HG03354 (cell line): ENCODE results near the gene IL21R.
"Not testable (repeated sequence)": the region's sequence is repeated elsewhere in the genome, so short reads cannot be mapped to it uniquely, and the experiment has no call there.

Experiments
- ATAC-seq: cut with Tn5 transposase; IDR thresholded peaks from one replicate; pipeline ENCODE4 v1.9.1; 2021; ENCODE audit warnings: mild to moderate bottlenecking; ENCODE audit not compliant: unreplicated experiment, poor library complexity, severe bottlenecking

IL21R gene

DNA sequence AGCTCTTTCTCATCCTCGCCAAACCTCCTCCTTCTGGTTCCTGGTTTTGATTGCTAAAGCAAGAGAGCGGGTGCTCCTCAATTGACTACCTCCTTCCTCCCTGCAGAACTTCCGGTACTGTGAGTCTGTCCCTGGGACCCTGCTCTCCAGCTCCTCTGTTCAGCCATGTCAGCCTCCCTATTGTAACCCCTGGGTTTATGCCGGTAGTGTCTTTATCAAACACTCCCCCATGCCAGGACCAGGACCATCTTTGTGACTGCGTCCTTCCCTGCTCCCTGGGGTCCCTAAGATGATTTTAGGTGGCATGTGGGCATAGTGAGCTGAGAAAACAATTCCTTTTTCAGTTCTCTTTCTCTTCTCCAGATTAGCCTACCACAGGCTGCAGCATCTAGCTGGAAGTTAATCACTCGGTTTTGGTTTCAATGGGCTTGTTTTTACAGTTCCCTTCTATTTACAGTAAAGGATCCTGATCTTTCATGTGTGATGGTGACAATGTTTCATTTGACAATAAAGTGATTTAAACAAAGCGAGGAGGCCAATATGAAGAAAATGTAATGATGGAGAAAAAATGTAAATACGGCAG lies 27.7 kb upstream of the IL21R start:
- ATAC-seq = peak; percentile 29

DNA sequence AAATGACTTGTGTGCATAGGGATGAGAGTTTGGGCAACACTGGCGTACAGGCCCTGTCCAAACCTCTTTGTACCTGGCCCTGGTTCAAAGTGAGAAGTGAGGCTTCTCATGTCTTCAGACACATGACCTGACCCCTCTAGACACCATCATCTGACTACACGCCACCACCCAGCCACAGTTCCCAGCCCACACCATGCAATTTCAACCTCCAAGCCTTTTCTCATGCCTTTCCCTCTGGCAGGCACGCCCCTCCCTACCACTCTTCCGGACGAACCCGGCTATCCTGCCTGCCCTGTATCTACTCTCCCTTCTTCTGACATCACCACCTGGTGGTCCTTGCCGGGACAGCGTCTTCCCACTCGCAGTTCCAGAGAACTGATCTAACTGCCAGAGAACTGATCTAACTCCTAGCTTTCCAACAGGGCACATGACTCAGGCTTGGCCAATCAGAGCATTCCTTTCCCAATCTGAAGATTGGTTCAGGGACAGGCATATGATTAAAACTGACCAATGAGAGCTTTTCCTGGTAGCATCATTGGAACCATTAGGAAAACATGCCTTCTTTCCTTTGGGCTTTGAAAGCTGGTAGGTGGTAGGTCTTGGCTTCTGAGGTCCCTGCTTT lies 27.1 kb upstream of the IL21R start:
- peak; percentile 49 for ATAC-seq

DNA sequence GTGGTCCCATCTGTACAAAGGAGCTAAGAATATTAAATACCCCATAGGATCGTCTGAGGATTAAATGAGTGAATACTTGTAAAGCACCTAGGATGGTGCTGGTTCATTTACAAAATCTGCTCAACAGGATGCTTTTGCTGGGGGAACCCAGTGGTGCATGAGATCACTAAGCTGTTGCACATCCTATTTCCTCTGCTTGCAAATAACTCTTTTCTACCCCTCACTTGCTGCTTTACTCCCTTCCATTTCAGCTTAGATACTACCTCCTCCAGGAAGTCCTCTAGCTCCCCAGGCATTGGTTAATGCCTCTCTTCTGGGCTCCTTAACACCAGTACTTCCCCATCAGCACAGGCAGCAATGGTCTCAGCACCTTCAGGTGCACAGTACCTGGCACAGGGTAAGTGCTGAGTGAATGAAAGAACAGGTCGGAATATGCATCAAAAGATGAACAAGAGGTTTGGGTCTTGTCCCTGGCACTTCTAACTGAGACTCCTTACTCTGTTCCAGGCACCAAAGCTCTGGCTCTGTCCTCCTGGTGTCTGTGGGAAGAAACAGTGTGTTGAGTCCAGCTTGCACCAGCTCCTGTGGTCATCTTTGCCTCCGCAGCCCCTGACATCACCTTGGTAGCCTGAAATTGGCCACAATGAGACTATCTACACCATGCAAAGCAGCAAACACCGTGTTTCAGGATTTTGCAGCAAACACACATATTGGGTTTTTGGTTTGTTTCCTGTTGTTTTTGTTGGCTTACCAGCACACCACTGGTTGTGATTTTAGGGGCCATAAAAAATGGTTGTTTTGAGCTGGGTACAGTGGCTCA lies 24.1 kb upstream of the IL21R start:
- peak; percentile 28 for ATAC-seq

DNA sequence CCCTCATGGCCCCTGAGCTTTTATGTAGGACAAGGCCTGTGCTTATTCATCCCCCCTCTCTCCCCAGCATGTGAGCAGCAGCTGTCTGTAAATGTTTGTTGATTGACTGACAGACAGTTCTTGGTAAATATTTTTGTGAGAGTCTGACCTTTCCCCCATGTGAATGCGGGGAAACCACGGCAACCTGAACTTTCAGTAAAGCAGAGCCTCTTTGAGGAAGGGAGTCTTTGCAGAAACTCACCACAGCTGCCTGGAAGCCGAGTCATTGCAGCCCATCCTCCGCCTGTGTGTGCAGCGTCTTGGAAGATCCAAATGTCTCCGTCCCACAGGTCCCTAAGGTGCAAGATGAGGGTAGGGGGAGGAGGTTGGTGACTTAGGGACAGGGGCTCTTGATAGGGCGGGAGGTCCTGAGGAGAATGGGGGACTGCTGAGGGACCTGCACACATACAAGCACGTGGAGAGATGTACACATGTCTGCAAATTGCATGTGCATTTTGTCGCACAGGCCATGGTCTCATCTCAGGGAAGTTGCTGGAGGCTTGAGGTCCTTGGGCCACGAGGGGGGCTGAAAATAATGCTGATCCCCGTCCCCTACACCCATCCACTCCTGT lies 23.0 kb upstream of the IL21R start:
- ATAC-seq = no peak

DNA sequence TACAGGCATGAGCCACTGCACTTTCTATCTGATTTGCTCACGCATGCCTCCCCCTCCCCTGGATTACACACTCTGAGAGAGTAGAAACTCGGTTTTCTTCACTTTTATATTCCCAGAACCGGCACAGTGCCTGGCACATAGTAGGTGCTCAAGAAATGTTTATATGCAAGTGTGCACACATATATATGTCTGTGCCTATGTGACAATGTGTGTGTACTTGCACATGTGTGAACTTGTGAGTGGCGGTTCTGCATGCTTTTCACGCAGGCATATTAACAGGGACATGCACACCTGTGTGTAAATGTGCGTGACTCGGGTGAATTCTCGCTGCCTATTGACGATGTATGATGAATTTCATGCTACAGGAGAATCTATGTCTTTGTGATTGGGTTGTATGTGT lies 22.1 kb upstream of the IL21R start:
- ATAC-seq = no peak

DNA sequence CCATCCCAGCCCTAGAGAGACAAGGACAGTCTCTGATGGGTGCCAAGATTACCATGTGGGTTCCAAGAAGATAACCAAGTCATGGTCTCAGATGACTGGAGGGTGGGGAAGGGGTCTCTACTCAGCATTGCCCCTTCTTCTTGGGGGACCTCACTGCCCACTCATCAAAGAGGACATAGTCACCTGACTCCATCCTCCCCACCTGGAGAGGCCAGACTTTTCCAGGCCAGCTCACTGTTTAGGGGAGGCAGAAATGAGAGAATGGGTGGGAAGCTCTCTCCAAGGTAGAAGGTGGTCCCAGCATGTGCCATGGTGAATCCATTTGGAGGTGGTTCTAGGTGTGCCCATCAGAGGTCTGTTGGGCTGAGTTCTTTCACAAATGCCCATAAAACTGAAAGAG lies 20.7 kb upstream of the IL21R start:
- ATAC-seq = no peak

DNA sequence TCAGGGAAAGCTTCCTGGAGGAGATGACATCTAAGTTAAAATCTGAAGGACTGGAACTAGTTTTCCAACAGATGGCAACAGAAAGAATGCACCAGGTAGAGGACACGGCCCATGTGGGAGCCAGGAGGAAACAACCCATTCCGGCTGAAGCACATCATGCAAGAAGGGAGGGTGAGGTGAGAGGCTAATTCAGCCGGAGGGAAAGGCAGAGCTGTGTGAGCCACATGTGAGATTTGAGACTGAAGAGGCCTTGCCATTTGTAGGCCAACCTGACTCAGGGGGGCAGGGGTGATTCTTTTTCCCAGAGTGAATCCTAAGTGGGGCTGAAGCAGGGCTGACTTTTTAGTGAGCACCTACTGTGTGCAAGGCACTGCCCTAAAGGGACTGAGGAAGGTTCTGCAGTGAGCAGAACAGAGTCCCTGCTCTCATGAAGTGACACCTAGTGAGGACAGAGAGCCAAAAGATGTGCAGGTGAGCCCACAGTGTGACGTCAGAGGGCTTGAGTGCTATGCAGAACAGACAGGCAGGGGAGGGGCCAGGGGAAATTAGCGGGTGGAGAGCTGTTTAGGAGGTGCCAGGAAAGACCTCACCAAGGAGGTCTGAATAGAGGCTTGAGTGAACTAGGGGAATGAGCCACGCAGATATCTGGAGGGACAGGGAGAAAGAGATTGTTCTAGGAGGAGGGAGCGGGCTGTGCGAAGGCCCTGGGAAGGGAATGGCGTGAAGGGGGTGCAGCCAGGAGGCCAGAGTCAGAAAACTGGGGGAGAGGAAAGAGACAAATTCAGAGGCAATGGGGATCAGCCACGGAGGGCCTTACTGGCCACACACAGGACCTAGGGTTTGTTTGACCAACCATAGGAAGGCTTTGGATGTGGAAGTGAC lies 19.8 kb upstream of the IL21R start:
- no peak for ATAC-seq

DNA sequence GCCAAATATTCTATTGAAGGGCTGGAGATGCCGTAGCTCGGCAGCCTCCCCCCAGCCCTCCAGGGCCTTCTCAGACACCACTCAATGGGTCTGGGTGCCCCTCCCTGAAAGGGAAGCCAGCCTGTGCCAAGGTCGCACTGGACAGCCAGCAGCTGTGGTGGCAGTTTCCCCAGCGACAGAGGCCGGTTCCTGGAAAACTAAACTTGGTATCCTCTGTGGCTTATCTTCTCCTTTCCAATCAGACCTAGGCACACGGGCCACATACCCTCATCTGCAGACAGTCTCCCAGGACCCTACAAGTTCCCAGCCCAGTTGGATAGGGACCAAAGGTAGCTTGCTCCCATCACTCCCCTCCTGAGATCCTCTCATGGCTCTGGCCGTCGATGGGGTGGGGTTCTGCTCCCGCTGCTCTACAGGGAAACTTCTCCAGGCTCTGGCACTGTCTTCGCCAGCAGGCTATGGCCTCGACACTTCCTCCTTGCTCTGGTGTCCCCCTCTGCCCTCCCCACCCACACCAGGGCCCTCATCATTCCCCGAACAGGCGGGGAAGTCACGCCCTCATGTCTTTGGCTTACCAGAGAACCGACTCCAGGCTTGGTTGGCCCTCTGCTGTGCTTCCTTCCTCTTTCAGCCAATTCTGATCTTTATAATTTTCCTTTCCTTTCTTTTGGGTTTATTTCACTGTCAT lies 18.3 kb upstream of the IL21R start:
- no peak for ATAC-seq

DNA sequence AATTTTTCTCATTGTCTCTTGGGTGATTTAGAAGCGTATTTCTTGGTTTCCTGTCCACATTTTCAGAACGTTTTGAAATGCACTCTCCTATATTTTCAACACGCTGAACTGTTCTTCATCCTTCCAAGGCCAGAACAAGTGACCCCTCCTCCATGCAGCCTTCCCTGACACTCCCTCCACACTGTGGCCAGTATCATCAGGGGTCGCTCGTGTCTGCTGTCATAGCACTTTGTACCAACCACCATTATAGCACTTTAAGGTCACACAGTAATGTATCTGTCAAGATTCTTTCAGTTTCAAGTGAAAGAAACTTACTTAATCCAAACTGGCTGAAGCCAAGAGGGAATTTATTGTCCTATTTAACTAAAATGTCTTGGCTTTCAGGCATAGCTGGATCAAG lies 17.5 kb upstream of the IL21R start:
- no peak for ATAC-seq

DNA sequence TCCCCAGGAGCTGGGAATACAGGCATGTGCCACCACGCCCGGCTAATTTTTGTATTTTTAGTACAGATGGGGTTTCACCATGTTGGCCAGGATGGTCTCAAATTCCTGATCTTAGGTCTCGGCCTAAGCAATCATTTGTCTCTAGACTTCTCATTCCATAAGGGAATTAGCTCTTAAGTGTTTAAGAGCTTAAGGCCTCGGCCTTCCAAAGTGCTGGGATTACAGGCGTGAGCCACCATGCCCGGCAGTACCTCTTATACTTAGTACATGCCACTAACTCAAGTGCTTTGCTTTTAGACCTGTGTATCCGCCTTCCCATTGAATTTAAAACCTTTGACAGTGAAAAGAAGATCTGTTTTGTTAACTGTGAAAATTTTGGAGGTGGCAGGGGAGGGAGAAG lies 16.6 kb upstream of the IL21R start:
- ATAC-seq = no peak

DNA sequence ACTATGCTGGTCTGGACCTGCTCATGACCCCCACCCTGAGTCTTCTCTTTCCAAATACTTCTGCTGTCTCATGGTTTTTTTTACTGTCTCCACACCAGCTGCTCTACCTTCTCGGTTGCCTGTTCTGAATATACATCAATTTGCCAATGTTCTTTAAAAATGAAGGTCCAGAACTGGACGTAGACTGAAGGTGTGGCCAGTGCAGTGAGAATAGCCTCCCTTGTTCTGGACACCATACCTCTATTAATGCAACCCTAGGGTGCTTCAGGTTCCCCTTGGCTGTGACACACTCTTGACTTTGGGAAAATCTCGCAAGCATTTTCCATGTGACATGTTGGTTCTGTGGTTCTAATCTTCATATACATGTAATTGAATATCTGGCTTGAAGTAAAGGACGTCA lies 15.3 kb upstream of the IL21R start:
- ATAC-seq = no peak

DNA sequence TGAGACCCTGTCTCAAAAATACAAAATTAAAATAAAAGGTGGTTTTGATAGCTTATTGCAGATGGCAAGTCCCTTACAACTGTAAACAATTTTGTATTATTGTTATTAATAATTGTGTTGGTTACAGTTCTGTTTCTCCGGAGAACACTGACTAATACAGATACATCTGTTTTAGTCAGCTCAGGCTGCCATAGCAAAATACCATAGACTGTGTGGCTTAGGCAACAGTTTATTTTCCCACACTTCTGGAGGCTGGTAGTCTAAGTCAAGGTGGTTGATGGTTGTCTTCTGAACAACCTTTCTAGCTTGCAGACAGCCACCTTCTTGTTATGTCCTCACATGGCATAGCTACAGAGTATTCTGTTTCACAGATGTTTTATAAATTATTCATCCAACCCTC lies 14.2 kb upstream of the IL21R start:
- ATAC-seq = peak; percentile 82

DNA sequence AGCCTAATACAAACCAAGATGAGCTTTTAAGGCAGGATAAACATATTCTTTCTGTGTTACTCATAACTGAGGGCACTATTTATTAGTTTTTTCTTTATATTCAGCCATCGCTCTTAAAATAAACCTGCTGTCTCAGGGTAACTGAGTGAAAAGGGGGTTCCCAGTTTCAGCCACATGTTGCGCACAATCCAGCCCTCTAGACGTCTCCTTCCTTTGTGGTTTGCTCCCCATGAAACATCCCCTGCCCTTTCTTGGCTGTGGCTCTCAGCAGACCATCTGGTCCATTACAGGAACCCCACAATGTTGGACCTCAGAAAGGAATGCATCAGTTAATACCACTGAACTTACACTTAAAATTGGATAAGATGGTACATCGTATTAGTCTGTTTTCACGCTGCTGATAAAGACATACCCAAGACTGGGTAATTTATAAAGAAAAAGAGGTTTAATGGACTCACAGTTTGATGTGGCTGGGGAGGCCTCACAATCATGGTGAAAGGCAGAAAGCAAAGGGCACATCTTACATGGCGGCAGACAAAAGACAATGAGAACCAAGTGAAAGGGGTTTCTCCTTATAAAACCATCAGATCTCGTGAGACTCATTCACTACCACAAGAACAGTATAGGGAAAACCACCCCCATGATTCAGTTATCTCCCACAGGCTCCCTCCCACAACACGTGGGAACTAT lies 12.6 kb upstream of the IL21R start:
- ATAC-seq = no peak

DNA sequence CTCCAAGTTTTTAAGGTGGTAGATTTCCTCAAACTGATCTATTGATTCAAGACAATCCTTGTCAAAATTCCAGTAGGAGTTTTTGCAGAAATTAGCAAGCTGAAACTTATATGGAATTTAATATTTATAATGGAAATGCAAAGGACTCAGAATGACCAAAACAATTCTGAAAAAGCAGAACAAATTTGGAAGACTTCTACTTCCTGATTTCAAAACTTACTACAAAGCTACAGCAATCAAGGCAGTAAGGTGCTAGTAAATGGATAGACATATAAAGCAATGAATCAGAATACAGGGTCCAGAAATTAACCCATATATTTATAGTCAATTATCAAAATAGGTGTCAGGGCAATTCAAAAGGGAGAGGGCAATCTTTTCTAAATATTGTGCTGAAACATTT lies 11.8 kb upstream of the IL21R start:
- no peak for ATAC-seq

DNA sequence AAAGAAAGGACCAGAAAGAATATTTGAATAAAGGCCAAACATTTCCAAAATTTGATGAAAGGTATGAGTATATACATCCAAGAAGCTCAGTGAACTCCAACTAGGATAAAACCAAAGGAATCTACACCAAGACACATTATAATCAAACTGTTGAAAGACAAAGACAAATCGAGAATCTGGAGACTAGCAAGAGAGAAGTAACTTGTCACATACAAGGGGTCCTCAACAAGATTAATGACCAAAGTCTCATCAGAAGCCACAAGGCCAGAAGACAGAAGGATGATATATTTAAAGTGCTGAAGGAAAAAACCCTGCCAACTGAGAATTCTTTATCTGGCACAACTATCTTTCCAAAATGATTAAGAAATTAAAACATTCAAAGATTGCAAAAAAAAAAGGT lies 9.3 kb upstream of the IL21R start:
- no peak for ATAC-seq

DNA sequence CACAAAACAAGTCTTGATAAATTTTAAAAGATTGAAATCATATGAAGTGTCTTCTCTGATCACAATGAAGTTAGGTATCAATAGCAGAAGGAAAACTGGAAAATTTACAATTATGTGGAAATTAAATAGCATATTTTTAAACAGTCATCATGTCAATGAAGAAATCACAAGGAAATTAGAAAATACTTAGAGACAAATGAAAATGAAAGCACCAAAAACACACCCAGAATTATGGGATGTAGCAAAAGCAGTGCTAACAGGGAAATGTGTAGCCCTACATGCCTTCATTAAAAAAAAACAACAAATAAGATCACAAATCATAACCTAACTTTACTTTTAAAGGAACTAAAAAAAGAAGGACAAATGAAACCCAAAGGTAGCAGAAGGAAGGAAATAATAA lies 7.5 kb upstream of the IL21R start:
- no peak for ATAC-seq

DNA sequence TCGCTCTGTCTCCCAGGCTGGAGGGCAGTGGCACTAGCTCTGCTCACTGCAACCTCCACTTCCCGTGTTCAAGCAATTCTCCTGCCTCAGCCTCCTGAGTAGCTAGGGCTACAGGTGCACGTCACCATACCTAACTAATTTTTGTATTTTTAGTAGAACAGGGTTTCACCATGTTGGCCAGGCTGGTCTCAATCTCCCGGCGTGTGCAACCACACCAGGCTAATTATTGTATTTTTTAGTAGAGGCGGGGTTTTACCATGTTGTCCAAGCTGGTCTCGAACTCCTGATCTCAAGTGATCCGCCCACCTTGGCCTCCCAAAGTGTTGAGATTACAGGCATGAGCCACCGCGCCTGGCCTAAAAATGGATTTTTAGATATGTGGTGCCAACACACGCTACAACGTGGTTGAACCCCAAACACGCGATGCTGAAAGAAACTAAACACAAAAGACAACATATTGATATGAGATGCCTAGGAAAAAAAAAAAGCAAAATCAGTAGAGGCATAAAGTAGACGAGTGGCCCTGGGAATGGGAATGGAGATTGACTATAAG lies 3.6 kb upstream of the IL21R start:
- not testable (repeated sequence) for ATAC-seq
